H9 (cell line): Measurements from ENCODE around the gene MCHR1. TPM values are rescaled to one million over a fixed set of nuclear protein-coding genes. Genes with fewer than 3 reads are reported as not detected.

Experiments used
- DNase-seq: peaks from one replicate; pipeline ENCODE4 v3.0.0-alpha.2; 2017
- H2AFZ ChIP-seq: one replicate; pipeline ENCODE4 v1.6.1; 2013; ENCODE audit warnings: mild to moderate bottlenecking, low read length, control low read depth, moderate library complexity
- H2AK5ac ChIP-seq: 2 replicates; pipeline ENCODE4 v1.6.1; 2013; ENCODE audit warnings: low read length, control low read depth, mixed read lengths; ENCODE audit not compliant: insufficient read length
- H2BK120ac ChIP-seq: one replicate; pipeline ENCODE4 v1.6.1; 2013; ENCODE audit warnings: low read depth, mild to moderate bottlenecking, low read length, control low read depth, inconsistent platforms; ENCODE audit not compliant: poor library complexity, severe bottlenecking
- H2BK12ac ChIP-seq: 2 replicates; pipeline ENCODE4 v1.6.1; 2013; ENCODE audit warnings: low read length, control low read depth, mixed read lengths, low read depth; ENCODE audit not compliant: insufficient read length
- H2BK15ac ChIP-seq: 2 replicates; pipeline ENCODE4 v1.6.1; 2013; ENCODE audit warnings: low read depth, low read length, control low read depth
- H2BK20ac ChIP-seq: one replicate; pipeline ENCODE4 v1.6.1; 2013; ENCODE audit warnings: low read depth, mild to moderate bottlenecking, low read length, control low read depth, inconsistent platforms; ENCODE audit not compliant: poor library complexity, severe bottlenecking
- H2BK5ac ChIP-seq: 2 replicates; pipeline ENCODE4 v1.6.1; 2013; ENCODE audit warnings: low read length, control low read depth, mixed read lengths; ENCODE audit not compliant: insufficient read length
- H3K14ac ChIP-seq: 2 replicates; pipeline ENCODE4 v1.6.1; 2013; ENCODE audit warnings: low read length, control low read depth; ENCODE audit not compliant: insufficient read depth
- H3K18ac ChIP-seq: 2 replicates; pipeline ENCODE4 v1.6.1; 2013; ENCODE audit warnings: low read depth, mild to moderate bottlenecking, mixed read lengths, low read length, control low read depth; ENCODE audit not compliant: insufficient read length
- H3K23ac ChIP-seq: 2 replicates; pipeline ENCODE4 v1.6.1; 2013; ENCODE audit warnings: low read length, control low read depth, mixed read lengths, low read depth; ENCODE audit not compliant: insufficient read length
- H3K23me2 ChIP-seq: 2 replicates; pipeline ENCODE4 v1.6.1; 2013; ENCODE audit warnings: low read depth, mild to moderate bottlenecking, mixed read lengths, low read length, control low read depth; ENCODE audit not compliant: insufficient read length, poor library complexity, severe bottlenecking
- H3K27ac ChIP-seq: 2 replicates; pipeline ENCODE4 v1.5.1; 2013; ENCODE audit warnings: low read length, control low read depth, mixed read lengths, low read depth; ENCODE audit not compliant: insufficient read length
- H3K27me3 ChIP-seq: 2 replicates; pipeline ENCODE4 v1.6.1; 2013; ENCODE audit warnings: low read length, control low read depth, inconsistent platforms; ENCODE audit not compliant: insufficient read depth
- H3K4ac ChIP-seq: 2 replicates; pipeline ENCODE4 v1.6.1; 2013; ENCODE audit warnings: low read depth, mild to moderate bottlenecking, control low read depth, inconsistent platforms, low read length, moderate library complexity
- H3K4me1 ChIP-seq: 2 replicates; pipeline ENCODE4 v1.6.1; 2013; ENCODE audit warnings: low read length, control low read depth, inconsistent platforms; ENCODE audit not compliant: insufficient read depth
- H3K4me2 ChIP-seq: 2 replicates; pipeline ENCODE4 v1.6.1; 2013; ENCODE audit warnings: low read length, control low read depth, mixed read lengths; ENCODE audit not compliant: insufficient read length, insufficient read depth
- H3K56ac ChIP-seq: 2 replicates; pipeline ENCODE4 v1.6.1; 2013; ENCODE audit warnings: low read depth, mild to moderate bottlenecking, mixed read lengths, low read length, control low read depth; ENCODE audit not compliant: insufficient read length
- H3K79me1 ChIP-seq: 2 replicates; pipeline ENCODE4 v1.6.1; 2013; ENCODE audit warnings: low read depth, mild to moderate bottlenecking, moderate library complexity, low read length, control low read depth, inconsistent platforms; ENCODE audit not compliant: insufficient read depth, poor library complexity, severe bottlenecking
- H3K79me2 ChIP-seq: 2 replicates; pipeline ENCODE4 v1.6.1; 2013; ENCODE audit warnings: low read length, control low read depth, inconsistent platforms; ENCODE audit not compliant: insufficient read depth
- H3K9ac ChIP-seq: 2 replicates; pipeline ENCODE4 v1.6.1; 2013; ENCODE audit warnings: low read length, control low read depth, mixed read lengths; ENCODE audit not compliant: insufficient read length; ENCODE audit errors: extremely low read depth
- H3K9me3 ChIP-seq: one replicate; pipeline ENCODE4 v1.6.1; 2013; ENCODE audit warnings: low read depth, low read length, inconsistent platforms; ENCODE audit not compliant: control insufficient read depth
- H3T11ph ChIP-seq: one replicate; pipeline ENCODE4 v1.6.1; 2013; ENCODE audit warnings: mild to moderate bottlenecking, low read length, control low read depth, inconsistent platforms
- H4K20me1 ChIP-seq: one replicate; pipeline ENCODE4 v1.6.1; 2013; ENCODE audit not compliant: control insufficient read depth, insufficient read length, insufficient read depth
- H4K5ac ChIP-seq: 2 replicates; pipeline ENCODE4 v1.6.1; 2013; ENCODE audit warnings: low read depth, mild to moderate bottlenecking, mixed read lengths, low read length, control low read depth; ENCODE audit not compliant: insufficient read length
- H4K8ac ChIP-seq: replicated peaks from 2 replicates; pipeline ENCODE4 v1.6.1; 2013; ENCODE audit warnings: low read length, control low read depth, mixed read lengths, low read depth; ENCODE audit not compliant: insufficient read length
- H4K91ac ChIP-seq: 2 replicates; pipeline ENCODE4 v1.6.1; 2013; ENCODE audit warnings: low read depth, mild to moderate bottlenecking, moderate library complexity, mixed read lengths, low read length, control low read depth; ENCODE audit not compliant: insufficient read length
- H3K27ac Mint-ChIP-seq, 3 experiments: 2 replicates in 2 of 3; 3 replicates in 1 of 3; pipeline ENCODE4 v1.8.0; 2020 to 2021; ENCODE audit warnings: mixed read lengths in 3 of 3, mild to moderate bottlenecking in 1 of 3, moderate library complexity in 1 of 3
- H3K27me3 Mint-ChIP-seq: 2 replicates; pipeline ENCODE4 v1.8.0; 2021; ENCODE audit warnings: low read depth, mild to moderate bottlenecking, moderate library complexity, mixed read lengths
- H3K36me3 Mint-ChIP-seq, 3 experiments: 2 replicates in 2 of 3; 3 replicates in 1 of 3; pipeline ENCODE4 v1.8.0; 2020 to 2021; ENCODE audit warnings: low read depth in 3 of 3, mixed read lengths in 3 of 3; ENCODE audit not compliant: insufficient read depth in 1 of 3
- H3K4me1 Mint-ChIP-seq, 2 experiments: 2 replicates each; pipeline ENCODE4 v1.8.0; 2020; ENCODE audit warnings: mixed read lengths in 2 of 2
- H3K4me3 Mint-ChIP-seq, 2 experiments: 2 replicates in 1 of 2; 3 replicates in 1 of 2; pipeline ENCODE4 v1.8.0; 2020 to 2021; ENCODE audit warnings: mild to moderate bottlenecking in 2 of 2, mixed read lengths in 2 of 2, moderate library complexity in 1 of 2
- H3K9me3 Mint-ChIP-seq, 2 experiments: 2 replicates in 1 of 2; 3 replicates in 1 of 2; pipeline ENCODE4 v1.8.0; 2020; ENCODE audit warnings: mild to moderate bottlenecking in 2 of 2, mixed read lengths in 2 of 2, moderate library complexity in 1 of 2
- CTCF ChIP-seq: fragments of 200-600 bp; sonication (generic); conservative IDR thresholded peaks from 3 replicates; pipeline ENCODE4 v1.8.0; 2021; ENCODE audit warnings: antibody characterized with exemption, mild to moderate bottlenecking
- WGBS: extraction: QIAGEN DNeasy Blood & Tissue Kit; methylation state at CpG from one replicate; pipeline ENCODE4 v1.1.7; 2013; ENCODE audit warnings: missing lambda C conversion rate, low lambda C conversion rate, mixed read lengths; ENCODE audit not compliant: insufficient read length; ENCODE audit errors: extremely low coverage; 5-methylcytosine and 5-hydroxymethylcytosine counted together
- total RNA-seq: library from RNA; stranded (reverse); gene quantifications from 2 replicates; pipeline ENCODE4 v1.2.1, GENCODE V29; 2021

Gene MCHR1
- total RNA-seq, 1 experiment from 2014 or later, result 2.9 TPM

GRCh38 chr22:40648386-40648785 lies 30.9 kb upstream of the MCHR1 start:
- no peak overlapping the region for H2BK12ac ChIP-seq
- no peak overlapping the region for H3K14ac ChIP-seq
- DNase-seq, result no peak
- H3T11ph ChIP-seq, result no peak overlapping the region
- Mint-ChIP-seq H3K27ac (no peak overlapping the region; a peak in 1 of 7 replicates), H3K9me3 (no peaks in the 10 kb centered on the region), H3K4me1 (peaks cover 14 to 18% of the 10 kb centered on the region in 2 experiments), H3K36me3 (no peaks in the 10 kb centered on the region), H3K27me3 (no peaks in the 10 kb centered on the region), H3K4me3 (no peak overlapping the region)
- no CpG with 5 or more reads among the region's 10 CpGs for WGBS
- H3K9ac ChIP-seq, result no peak overlapping the region
- no peak overlapping the region for H2BK5ac ChIP-seq
- no peak overlapping the region for H2BK15ac ChIP-seq
- H3K18ac ChIP-seq, result no peak overlapping the region
- no peaks in the 10 kb centered on the region; the same call in 1 of the 2 replicates for H3K4me1 ChIP-seq
- H3K56ac ChIP-seq, result no peak overlapping the region
- H4K5ac ChIP-seq, result no peak overlapping the region
- no peak overlapping the region for H3K23ac ChIP-seq
- no peaks in the 10 kb centered on the region for H3K9me3 ChIP-seq
- H3K27me3 ChIP-seq, result no peaks in the 10 kb centered on the region
- no peak overlapping the region for H2AK5ac ChIP-seq
- no peak for TF ChIP-seq CTCF
- H3K27ac ChIP-seq, result no peak overlapping the region
- no peak overlapping the region for H2BK20ac ChIP-seq
- H3K79me2 ChIP-seq, result no peaks in the 10 kb centered on the region
- no peak overlapping the region for H4K91ac ChIP-seq
- H3K4ac ChIP-seq, result no peak overlapping the region
- no peak overlapping the region for H4K8ac ChIP-seq
- H3K4me2 ChIP-seq, result no peak overlapping the region
- no peaks in the 10 kb centered on the region for H3K79me1 ChIP-seq
- H3K23me2 ChIP-seq, result no peaks in the 10 kb centered on the region
- no peaks in the 10 kb centered on the region for H4K20me1 ChIP-seq
- no peak overlapping the region for H2AFZ ChIP-seq
- H2BK120ac ChIP-seq, result no peak overlapping the region
